Stomach (tissue), 9 donors: ENCODE measurements around the gene SLC13A2. TPM values are rescaled to one million over a fixed set of nuclear protein-coding genes. Genes with fewer than 3 reads are reported as not detected.

ENCODE experiments used
- DNase-seq, 2 donors: peaks; one replicate each; pipeline versions ENCODE4 v3.0.0 to v3.0.0-alpha.2; 2013 to 2019
- H3K27ac ChIP-seq, 5 donors: fragments of 200-600 bp in 4 of 5; sonication (generic) in 4 of 5; one replicate each; pipeline ENCODE4 v1.5.1; 2013 to 2019; ENCODE audit warnings: mild to moderate bottlenecking in 1 of 5, moderate library complexity in 1 of 5
- H3K27me3 ChIP-seq, 3 donors: fragments of 200-600 bp; sonication (generic); one replicate each; pipeline ENCODE4 v1.5.1; 2017 to 2019; ENCODE audit warnings: mixed run types in 1 of 3
- H3K36me3 ChIP-seq, 4 donors: fragments of 200-600 bp; sonication (generic); 1 replicate in 3 of 4; 2 replicates in 1 of 4; pipeline ENCODE4 v1.5.1; 2016 to 2019
- H3K4me1 ChIP-seq, 4 donors: fragments of 200-600 bp; sonication (generic); one replicate each; pipeline ENCODE4 v1.5.1; 2016 to 2019
- H3K4me3 ChIP-seq, 4 donors: fragments of 200-600 bp; sonication (generic) in 3 of 4; one replicate each; pipeline ENCODE4 v1.5.1; 2016 to 2019; ENCODE audit warnings: mild to moderate bottlenecking in 1 of 4
- H3K9me3 ChIP-seq, 4 donors: fragments of 200-600 bp; sonication (generic); one replicate each; pipeline ENCODE4 v1.5.1; 2016 to 2019
- EP300 ChIP-seq: sonication (generic); formaldehyde crosslinking; IDR thresholded peaks from one replicate; pipeline ENCODE4 v1.6.1; 2017; ENCODE audit warnings: antibody characterized with exemption
- POLR2A ChIP-seq, 4 donors: fragments of 450-650 bp; IDR thresholded peaks; one replicate each; pipeline ENCODE4 v1.6.1; 2016; ENCODE audit warnings: antibody characterized with exemption in 4 of 4, control low read depth in 2 of 4, mild to moderate bottlenecking in 1 of 4, moderate library complexity in 1 of 4
- POLR2AphosphoS5 ChIP-seq, 3 donors: sonication (generic); formaldehyde crosslinking; IDR thresholded peaks; one replicate each; pipeline ENCODE4 v1.6.1; 2016; ENCODE audit warnings: antibody characterized with exemption in 3 of 3
- WGBS, 5 donors: extraction: QIAGEN DNeasy Blood & Tissue Kit in 3 of 5; methylation state at CpG; one replicate each; pipeline versions ENCODE4 v1.1.5 to v1.1.7; 2013 to 2018; 5-methylcytosine and 5-hydroxymethylcytosine counted together
- intact Hi-C: fragments of 100-400 bp; cut with DNase I; formaldehyde crosslinking; loops from one replicate; pipeline ENCODE4 v1.15.1; 2023; ENCODE audit warnings: low total_unique reads
- polyA plus RNA-seq, 3 donors: library from polyadenylated mRNA; stranded (reverse); fragments of 200-250 nt; gene quantifications; one replicate each; pipeline ENCODE4 v1.2.3, GENCODE V29; 2013
- total RNA-seq, 5 donors: library from RNA; depleted of rRNA; stranded (reverse); fragments of >200 nt; gene quantifications; one replicate each; pipeline versions ENCODE4 v1.1.0 to v1.2.3, GENCODE V29; 2014 to 2016
- TF ChIP-seq, protein P1 (sequence below), 7 experiments: fragments of 450-650 bp in 4 of 7; fragments of 200-600 bp in 3 of 7; sonication (generic) in 3 of 7; IDR thresholded peaks; one replicate each; pipeline ENCODE4 v1.5.1; 2016 to 2019; ENCODE audit warnings: antibody characterized with exemption in 7 of 7, control low read depth in 2 of 7, mild to moderate bottlenecking in 1 of 7
- donor health status: healthy with polysubstance abuse.
- donor health status: Bipolar disorder and iron deficiency.
- donor health status: healthy.

Gene SLC13A2
- total and polyA plus RNA-seq, 8 donors, result 0.15 to 3.2 TPM; not detected in 6

- H3K36me3 ChIP-seq, result no peaks in the 10 kb centered on the region
- no peak overlapping the region for H3K27ac ChIP-seq
- no peak for DNase-seq
- peaks cover 8 to 82% (median 45%) of the 10 kb centered on the region in 3 donors for H3K27me3 ChIP-seq
- H3K4me1 ChIP-seq, result peaks cover 0 to 13% (median 3%) of the 10 kb centered on the region in 4 donors
- no peaks in the 10 kb centered on the region for H3K9me3 ChIP-seq
- 58 to 77% (median 68%) methylated on average over 10 to 11 of the region's 11 CpGs for WGBS, 5 donors
- intact Hi-C loops, result no loop called here
- no peak overlapping the region for H3K4me3 ChIP-seq
- TF ChIP-seq POLR2A (IDR thresholded peaks at IDR 0.05) (no peak), POLR2AphosphoS5 (IDR thresholded peaks at IDR 0.05) (no peak), EP300 (no peak)
- TF ChIP-seq, protein P1, sequence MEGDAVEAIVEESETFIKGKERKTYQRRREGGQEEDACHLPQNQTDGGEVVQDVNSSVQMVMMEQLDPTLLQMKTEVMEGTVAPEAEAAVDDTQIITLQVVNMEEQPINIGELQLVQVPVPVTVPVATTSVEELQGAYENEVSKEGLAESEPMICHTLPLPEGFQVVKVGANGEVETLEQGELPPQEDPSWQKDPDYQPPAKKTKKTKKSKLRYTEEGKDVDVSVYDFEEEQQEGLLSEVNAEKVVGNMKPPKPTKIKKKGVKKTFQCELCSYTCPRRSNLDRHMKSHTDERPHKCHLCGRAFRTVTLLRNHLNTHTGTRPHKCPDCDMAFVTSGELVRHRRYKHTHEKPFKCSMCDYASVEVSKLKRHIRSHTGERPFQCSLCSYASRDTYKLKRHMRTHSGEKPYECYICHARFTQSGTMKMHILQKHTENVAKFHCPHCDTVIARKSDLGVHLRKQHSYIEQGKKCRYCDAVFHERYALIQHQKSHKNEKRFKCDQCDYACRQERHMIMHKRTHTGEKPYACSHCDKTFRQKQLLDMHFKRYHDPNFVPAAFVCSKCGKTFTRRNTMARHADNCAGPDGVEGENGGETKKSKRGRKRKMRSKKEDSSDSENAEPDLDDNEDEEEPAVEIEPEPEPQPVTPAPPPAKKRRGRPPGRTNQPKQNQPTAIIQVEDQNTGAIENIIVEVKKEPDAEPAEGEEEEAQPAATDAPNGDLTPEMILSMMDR (IDR thresholded peaks at IDR 0.05), result no peak
Measured at GRCh38 chr17:28508211-28508724, 34.8 kb downstream of the SLC13A2 start.

DNA sequence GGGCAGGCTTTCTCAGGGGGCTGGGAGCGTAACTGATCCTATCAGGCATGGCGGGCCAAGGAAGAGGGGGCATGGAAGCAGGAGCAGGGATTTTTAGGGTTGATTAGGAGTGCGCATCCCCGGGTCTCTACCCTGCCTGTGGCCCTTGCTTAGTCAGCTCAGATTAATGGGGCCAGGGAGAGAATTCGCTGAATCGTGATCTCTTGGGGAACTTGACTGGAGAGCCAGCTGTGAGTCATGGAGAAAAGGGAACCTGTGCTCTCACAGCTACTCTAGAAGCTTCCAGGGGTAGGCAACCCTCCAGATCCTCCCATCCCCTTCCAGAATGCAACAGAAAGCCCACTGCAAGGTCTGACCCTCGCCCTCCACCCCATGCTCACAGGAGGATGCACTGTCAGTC, 36.3 kb downstream of the SLC13A2 start:
- H3K9me3 ChIP-seq, result no peaks in the 10 kb centered on the region
- intact Hi-C loops, result no loop called here
- no peak overlapping the region for H3K27ac ChIP-seq
- TF ChIP-seq, protein P1 (IDR thresholded peaks at IDR 0.05), result no peak
- TF ChIP-seq EP300 (no peak), POLR2A (IDR thresholded peaks at IDR 0.05) (no peak), POLR2AphosphoS5 (IDR thresholded peaks at IDR 0.05) (no peak)
- H3K27me3 ChIP-seq, result peaks cover 8 to 97% (median 45%) of the 10 kb centered on the region in 3 donors
- WGBS, 5 donors, result 71 to 89% (median 77%) methylated on average over 6 to 7 of the region's 7 CpGs
- no peak for DNase-seq
- H3K4me3 ChIP-seq, result no peak overlapping the region
- peaks cover 0 to 13% (median 7%) of the 10 kb centered on the region in 4 donors for H3K4me1 ChIP-seq
- no peaks in the 10 kb centered on the region for H3K36me3 ChIP-seq

DNA sequence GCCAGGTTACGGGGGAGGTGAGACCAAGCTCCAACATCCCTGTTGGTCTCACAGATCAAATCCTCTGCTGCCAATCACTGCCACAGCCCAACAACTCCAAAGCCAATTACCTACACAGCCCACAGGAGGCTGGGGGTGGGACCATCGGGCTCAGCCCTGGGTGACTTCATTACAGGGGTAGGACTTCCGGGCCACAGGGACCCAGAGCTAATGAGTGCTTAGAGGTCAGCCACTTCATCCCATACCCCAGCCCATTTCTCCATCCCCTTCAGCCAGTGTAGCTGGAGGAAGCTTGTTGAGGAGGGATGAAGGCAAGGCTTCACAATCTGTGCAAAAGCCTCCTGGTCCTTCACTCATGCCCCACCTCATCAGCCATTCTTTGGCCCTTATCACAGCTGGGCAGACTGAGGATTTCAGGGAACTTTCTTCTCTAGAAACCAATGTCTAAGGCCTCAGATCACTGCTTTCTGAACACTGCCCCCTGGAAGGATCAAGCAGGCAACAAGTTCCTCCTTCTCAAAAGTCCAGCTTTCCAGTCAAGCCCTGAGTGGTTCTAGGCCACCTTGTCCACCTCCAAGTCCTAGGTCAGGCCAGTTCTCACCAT, 38.5 kb downstream of the SLC13A2 start:
- Histone ChIP-seq H3K4me3 (no peak overlapping the region), H3K9me3 (no peaks in the 10 kb centered on the region), H3K36me3 (no peaks in the 10 kb centered on the region), H3K27me3 (peaks cover 8 to 75% (median 36%) of the 10 kb centered on the region in 3 donors), H3K4me1 (peaks cover 0 to 13% (median 7%) of the 10 kb centered on the region in 4 donors), H3K27ac (no peak overlapping the region)
- DNase-seq, result no peak
- TF ChIP-seq POLR2A (IDR thresholded peaks at IDR 0.05) (no peak), POLR2AphosphoS5 (IDR thresholded peaks at IDR 0.05) (no peak), EP300 (no peak)
- TF ChIP-seq, protein P1 (IDR thresholded peaks at IDR 0.05), result no peak
- intact Hi-C loops, result no loop called here
- 77 to 94% (median 82%) methylated on average over 3 of the region's 3 CpGs for WGBS, 5 donors

GRCh38 chr17:28513476-28513875, 40.0 kb downstream of the SLC13A2 start:
- DNase-seq, result no peak
- Histone ChIP-seq H3K36me3 (no peaks in the 10 kb centered on the region), H3K4me3 (no peak overlapping the region), H3K9me3 (no peaks in the 10 kb centered on the region), H3K4me1 (peaks cover 0 to 6% (median 3%) of the 10 kb centered on the region in 4 donors), H3K27ac (no peak overlapping the region), H3K27me3 (peaks cover under 1 to 60% (median 23%) of the 10 kb centered on the region in 3 donors)
- no peak for TF ChIP-seq POLR2AphosphoS5 (IDR thresholded peaks at IDR 0.05)
- TF ChIP-seq, protein P1 (IDR thresholded peaks at IDR 0.05), result no peak
- TF ChIP-seq EP300, result no peak
- no peak for TF ChIP-seq POLR2A (IDR thresholded peaks at IDR 0.05)
- intact Hi-C loops, result no loop called here
- WGBS, 5 donors, result 70 to 78% (median 74%) methylated on average over 7 of the region's 7 CpGs
